ENCODE measurements around the gene C3orf22. TPM values are rescaled to one million over a fixed set of nuclear protein-coding genes. Genes with fewer than 3 reads are reported as not detected.
A peak's percentile ranks its signal among the peaks of the same experiment; 100 is the strongest.

C3orf22 gene
- total RNA-seq, 3 donors from 2014 or later (not counting 1 experiment from before 2014, with no cell fraction given): not detected

DNA sequence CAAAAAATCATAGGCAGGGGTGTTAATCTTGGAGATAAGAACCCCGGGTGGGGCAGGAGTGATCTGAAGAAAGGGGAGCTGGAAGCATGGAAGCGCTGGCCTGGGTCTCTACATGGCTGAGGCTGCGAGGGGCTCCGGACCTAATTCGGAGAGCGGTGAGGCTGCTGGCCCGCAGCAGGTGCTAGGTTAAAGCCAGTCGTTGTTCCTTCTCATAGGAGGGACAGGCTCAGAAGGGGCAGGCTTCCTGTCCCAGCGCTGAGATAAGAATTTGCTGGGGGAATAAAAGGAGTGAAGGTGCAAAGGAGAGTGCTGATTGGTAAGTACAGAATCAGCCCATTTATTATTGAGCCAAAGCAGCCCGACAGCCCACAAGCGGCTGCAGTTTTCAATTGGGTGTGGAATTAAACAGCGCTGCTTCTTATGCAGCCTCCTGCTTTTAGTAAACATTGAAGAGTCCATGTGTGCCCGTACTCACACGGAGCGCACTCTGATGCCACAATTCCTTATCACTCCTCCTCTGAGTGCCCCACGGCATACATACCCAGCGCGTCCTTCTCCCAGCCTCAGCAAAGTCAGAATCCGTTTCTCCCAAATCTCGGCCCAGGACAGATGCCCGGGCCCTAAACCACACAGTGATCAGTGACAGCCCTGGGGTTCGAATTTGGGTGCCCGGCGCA is 17.6 kb downstream of the C3orf22 start:
- H3K9me3 Mint-ChIP-seq: no peaks in the 10 kb centered on the region
- intact Hi-C loops (cut with micrococcal nuclease): no loop called here

DNA sequence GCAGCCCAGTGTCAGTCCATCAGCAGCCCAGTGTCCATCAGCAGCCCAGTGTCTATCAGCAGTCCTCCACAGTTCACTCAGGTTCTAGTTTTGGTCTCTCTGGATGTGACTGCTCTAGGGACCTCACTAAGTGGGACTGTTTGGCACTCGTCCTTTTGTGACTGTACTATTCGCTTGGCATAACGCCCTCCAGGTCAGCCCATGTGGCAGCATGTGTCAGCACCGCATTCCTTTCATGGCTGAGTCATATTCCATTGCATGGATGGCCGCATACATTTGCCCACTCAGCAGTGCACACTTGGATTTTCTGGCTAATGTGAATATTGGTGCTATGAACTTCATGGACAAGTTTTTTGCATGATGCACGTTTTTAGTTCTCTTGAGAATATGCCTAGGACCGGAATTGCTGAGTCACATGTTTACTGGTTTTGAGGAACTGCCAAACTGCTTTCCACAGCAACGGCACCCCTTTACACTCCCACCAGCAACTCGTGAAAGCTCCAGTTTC is 18.3 kb downstream of the C3orf22 start:
- Histone ChIP-seq H3K27me3 (ENCODE audit: control insufficient read depth, insufficient read depth, low read length) (no peaks in the 10 kb centered on the region), H3K4me3 (ENCODE audit: low read length) (no peak overlapping the region), H3K27ac (ENCODE audit: low read length) (no peak overlapping the region), H3K4me1 (ENCODE audit: control insufficient read depth, insufficient read depth, low read length) (no peaks in the 10 kb centered on the region), H3K9me3 (ENCODE audit: control insufficient read depth, insufficient read depth, low read length) (no peaks in the 10 kb centered on the region), H3K36me3 (ENCODE audit: control insufficient read depth, insufficient read depth, low read length) (no peaks in the 10 kb centered on the region)
- TF ChIP-seq, protein P1, sequence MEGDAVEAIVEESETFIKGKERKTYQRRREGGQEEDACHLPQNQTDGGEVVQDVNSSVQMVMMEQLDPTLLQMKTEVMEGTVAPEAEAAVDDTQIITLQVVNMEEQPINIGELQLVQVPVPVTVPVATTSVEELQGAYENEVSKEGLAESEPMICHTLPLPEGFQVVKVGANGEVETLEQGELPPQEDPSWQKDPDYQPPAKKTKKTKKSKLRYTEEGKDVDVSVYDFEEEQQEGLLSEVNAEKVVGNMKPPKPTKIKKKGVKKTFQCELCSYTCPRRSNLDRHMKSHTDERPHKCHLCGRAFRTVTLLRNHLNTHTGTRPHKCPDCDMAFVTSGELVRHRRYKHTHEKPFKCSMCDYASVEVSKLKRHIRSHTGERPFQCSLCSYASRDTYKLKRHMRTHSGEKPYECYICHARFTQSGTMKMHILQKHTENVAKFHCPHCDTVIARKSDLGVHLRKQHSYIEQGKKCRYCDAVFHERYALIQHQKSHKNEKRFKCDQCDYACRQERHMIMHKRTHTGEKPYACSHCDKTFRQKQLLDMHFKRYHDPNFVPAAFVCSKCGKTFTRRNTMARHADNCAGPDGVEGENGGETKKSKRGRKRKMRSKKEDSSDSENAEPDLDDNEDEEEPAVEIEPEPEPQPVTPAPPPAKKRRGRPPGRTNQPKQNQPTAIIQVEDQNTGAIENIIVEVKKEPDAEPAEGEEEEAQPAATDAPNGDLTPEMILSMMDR (IDR thresholded peaks at IDR 0.05): no peak
- 34% methylated on average over 8 of the region's 9 CpGs for WGBS (ENCODE audit: insufficient coverage)
- Mint-ChIP-seq H3K36me3 (no peaks in the 10 kb centered on the region), H3K9me3 (no peaks in the 10 kb centered on the region), H3K4me1 (peaks cover 9 to 21% of the 10 kb centered on the region in 2 donors), H3K27ac (peak overlapping the region; percentile 15 to 39), H3K4me3 (no peak overlapping the region), H3K27me3 (ENCODE audit: low read depth in 2 of 2) (peaks cover 2 to 7% of the 10 kb centered on the region in 2 donors)
- ATAC-seq (no peak), DNase-seq (no peak)
- intact Hi-C loops (cut with micrococcal nuclease): no loop called here

More for the DNA sequence above, 17.6 kb downstream of the C3orf22 start:
- H3K36me3 Mint-ChIP-seq: no peaks in the 10 kb centered on the region
- Histone ChIP-seq H3K4me3 (ENCODE audit: low read length) (no peak overlapping the region), H3K36me3 (ENCODE audit: control insufficient read depth, insufficient read depth, low read length) (no peaks in the 10 kb centered on the region), H3K27me3 (ENCODE audit: control insufficient read depth, insufficient read depth, low read length) (no peaks in the 10 kb centered on the region), H3K9me3 (ENCODE audit: control insufficient read depth, insufficient read depth, low read length) (no peaks in the 10 kb centered on the region), H3K27ac (ENCODE audit: low read length) (no peak overlapping the region), H3K4me1 (ENCODE audit: control insufficient read depth, insufficient read depth, low read length) (no peaks in the 10 kb centered on the region)
- H3K27ac Mint-ChIP-seq: no peak overlapping the region
- WGBS (ENCODE audit: insufficient coverage): 48% methylated on average over 24 of the region's 24 CpGs
- DNase-seq (no peak), ATAC-seq (no peak)
- H3K4me1 Mint-ChIP-seq: peaks cover 9 to 21% of the 10 kb centered on the region in 2 donors
- peaks cover 0 to 7% of the 10 kb centered on the region in 2 donors for H3K27me3 Mint-ChIP-seq (ENCODE audit: low read depth in 2 of 2)
- TF ChIP-seq, protein P1 (IDR thresholded peaks at IDR 0.05): no peak
- H3K4me3 Mint-ChIP-seq: no peak overlapping the region

DNA sequence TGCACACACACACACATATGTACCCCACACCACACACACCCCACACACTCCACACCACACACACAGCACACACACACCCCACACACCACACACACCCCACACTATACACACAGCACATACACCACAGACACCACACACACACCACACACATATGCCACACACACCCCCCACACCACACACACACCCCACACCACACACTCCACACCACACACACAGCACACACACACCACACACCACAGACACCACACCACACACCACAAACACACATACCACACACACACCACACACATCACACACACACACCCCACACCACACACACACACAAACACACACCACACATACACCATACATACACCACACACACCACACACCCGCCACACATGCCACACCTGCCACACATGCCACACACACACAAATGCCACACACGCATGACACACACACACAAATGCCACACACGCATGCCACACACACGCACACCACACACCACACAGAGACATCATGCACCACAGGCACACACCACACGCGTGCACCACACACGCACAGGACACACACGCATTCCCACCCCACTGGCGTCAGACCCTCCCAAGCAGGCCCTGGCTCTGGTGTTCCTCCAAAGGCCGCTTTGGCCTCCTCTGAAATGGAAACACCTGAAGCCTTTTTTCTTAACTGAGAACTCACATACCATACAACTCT is 19.0 kb downstream of the C3orf22 start:
- H3K27ac ChIP-seq (ENCODE audit: low read length): no peak overlapping the region
- no peak for DNase-seq
- TF ChIP-seq, protein P1 (IDR thresholded peaks at IDR 0.05): no peak
- no peak for ATAC-seq
- Mint-ChIP-seq H3K27ac (peak overlapping the region; percentile 15 to 39), H3K36me3 (no peaks in the 10 kb centered on the region), H3K4me3 (no peak overlapping the region), H3K27me3 (ENCODE audit: low read depth in 2 of 2) (peaks cover 7 to 9% of the 10 kb centered on the region in 2 donors), H3K4me1 (peaks cover 9 to 21% of the 10 kb centered on the region in 2 donors), H3K9me3 (no peaks in the 10 kb centered on the region)
- no peaks in the 10 kb centered on the region for H3K36me3 ChIP-seq (ENCODE audit: control insufficient read depth, insufficient read depth, low read length)
- no peaks in the 10 kb centered on the region for H3K4me1 ChIP-seq (ENCODE audit: control insufficient read depth, insufficient read depth, low read length)
- no peak overlapping the region for H3K4me3 ChIP-seq (ENCODE audit: low read length)
- WGBS (ENCODE audit: insufficient coverage): 91% methylated on average over 10 of the region's 10 CpGs
- intact Hi-C loops (cut with micrococcal nuclease): no loop called here
- no peaks in the 10 kb centered on the region for H3K27me3 ChIP-seq (ENCODE audit: control insufficient read depth, insufficient read depth, low read length)
- no peaks in the 10 kb centered on the region for H3K9me3 ChIP-seq (ENCODE audit: control insufficient read depth, insufficient read depth, low read length)
